Measurements from ENCODE around the gene PYY.

The PYY gene

DNA sequence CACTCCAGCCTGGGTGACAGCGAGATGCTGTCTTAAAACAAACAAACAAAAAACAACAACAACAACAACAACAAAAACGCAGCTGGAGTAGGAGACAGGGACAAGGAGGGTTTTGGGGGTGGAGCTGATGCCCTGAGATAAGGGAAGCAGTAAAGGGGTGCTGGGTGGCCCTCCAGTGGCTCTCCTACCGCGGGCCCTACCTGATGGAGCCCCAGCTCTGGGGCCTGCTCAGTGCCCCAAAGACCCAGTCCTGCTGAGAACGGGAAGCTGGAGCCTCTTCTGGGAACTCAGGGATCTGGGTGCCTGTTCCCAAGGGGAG is 29.4 kb upstream of the PYY start:
- no peaks in the 10 kb centered on the region for H3K27me3 ChIP-seq
- no peaks in the 10 kb centered on the region for H3K4me1 ChIP-seq
- TF ChIP-seq, protein P1, sequence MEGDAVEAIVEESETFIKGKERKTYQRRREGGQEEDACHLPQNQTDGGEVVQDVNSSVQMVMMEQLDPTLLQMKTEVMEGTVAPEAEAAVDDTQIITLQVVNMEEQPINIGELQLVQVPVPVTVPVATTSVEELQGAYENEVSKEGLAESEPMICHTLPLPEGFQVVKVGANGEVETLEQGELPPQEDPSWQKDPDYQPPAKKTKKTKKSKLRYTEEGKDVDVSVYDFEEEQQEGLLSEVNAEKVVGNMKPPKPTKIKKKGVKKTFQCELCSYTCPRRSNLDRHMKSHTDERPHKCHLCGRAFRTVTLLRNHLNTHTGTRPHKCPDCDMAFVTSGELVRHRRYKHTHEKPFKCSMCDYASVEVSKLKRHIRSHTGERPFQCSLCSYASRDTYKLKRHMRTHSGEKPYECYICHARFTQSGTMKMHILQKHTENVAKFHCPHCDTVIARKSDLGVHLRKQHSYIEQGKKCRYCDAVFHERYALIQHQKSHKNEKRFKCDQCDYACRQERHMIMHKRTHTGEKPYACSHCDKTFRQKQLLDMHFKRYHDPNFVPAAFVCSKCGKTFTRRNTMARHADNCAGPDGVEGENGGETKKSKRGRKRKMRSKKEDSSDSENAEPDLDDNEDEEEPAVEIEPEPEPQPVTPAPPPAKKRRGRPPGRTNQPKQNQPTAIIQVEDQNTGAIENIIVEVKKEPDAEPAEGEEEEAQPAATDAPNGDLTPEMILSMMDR (IDR thresholded peaks at IDR 0.05; ENCODE audit: low read depth, low read length) = no peak
- H3K9me3 ChIP-seq = no peaks in the 10 kb centered on the region
- DNase-seq = no peak
- no peaks in the 10 kb centered on the region for H3K36me3 ChIP-seq
- peak overlapping the region; percentile 66 for H3K4me3 ChIP-seq (ENCODE audit: low read depth, low read length)

DNA sequence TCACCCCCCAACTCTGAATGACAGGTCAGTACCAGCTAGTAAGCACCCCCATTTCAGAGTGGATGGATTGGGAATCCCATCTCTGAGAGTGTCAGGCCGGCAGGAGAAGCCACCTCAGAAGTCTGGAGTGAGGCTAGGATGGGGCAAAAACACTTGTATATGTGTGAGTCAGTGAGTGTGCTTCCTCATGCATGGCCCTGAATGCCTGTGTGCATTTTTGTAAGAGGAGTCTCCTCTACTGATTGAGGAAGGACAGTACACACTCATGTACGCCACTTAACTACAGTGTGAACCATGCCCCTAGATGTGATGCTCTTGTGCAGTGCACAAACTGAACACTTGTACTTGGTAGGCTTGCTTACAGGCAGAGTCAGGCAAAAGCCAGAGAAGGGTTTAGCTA is 28.4 kb upstream of the PYY start:
- no peak for DNase-seq
- H3K36me3 ChIP-seq = no peaks in the 10 kb centered on the region

DNA sequence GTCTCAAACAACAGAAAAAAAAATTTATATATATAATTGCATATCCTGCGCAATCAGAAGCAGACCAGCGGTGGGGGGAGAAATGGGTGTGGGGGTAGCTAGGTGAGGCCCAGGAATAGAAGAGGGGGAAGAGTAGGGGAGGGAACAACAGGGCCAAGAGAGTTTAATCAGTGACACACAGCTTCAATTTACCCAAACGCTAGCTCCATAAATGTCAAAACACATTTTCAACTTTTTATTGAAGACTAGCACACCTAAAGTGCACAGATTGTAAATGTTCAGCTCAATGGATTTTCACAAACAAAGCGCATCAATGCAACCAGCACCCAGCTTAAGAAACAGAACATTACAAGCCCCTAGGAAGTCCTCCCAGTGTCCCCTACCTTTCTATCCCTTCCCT is 25.9 kb upstream of the PYY start:
- Histone ChIP-seq H3K9me3 (no peaks in the 10 kb centered on the region), H3K4me3 (ENCODE audit: low read depth, low read length) (no peak overlapping the region), H3K36me3 (no peaks in the 10 kb centered on the region), H3K4me1 (no peaks in the 10 kb centered on the region), H3K27me3 (no peaks in the 10 kb centered on the region)
- TF ChIP-seq, protein P1 (IDR thresholded peaks at IDR 0.05; ENCODE audit: low read depth, low read length) = no peak
- DNase-seq = no peak

More for the DNA sequence above, 28.4 kb upstream of the PYY start:
- Histone ChIP-seq H3K9me3 (no peaks in the 10 kb centered on the region), H3K4me1 (no peaks in the 10 kb centered on the region), H3K4me3 (ENCODE audit: low read depth, low read length) (no peak overlapping the region), H3K27me3 (no peaks in the 10 kb centered on the region)
- TF ChIP-seq, protein P1 (IDR thresholded peaks at IDR 0.05; ENCODE audit: low read depth, low read length) = no peak

DNA sequence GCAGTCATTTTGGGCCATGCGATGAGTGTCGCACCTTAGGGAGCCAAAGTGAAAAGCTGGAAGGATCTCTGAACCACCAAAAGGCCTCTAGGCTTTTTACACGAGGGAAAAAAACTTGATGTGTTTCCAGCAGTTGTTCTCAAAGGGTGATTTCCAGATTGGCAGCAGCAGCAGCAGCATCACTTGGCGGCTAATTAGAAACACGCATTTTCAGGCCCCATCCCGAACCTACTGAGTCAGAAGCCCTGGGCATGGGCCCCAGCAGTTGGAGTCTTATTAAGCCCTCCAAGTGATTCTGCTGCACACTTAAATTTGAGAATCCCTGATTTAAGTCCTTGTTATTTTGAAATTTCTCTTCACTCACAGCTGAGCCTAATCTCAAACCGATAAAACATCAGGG is 25.3 kb upstream of the PYY start:
- no peaks in the 10 kb centered on the region for H3K4me1 ChIP-seq
- TF ChIP-seq, protein P1 (IDR thresholded peaks at IDR 0.05; ENCODE audit: low read depth, low read length) = no peak
- H3K36me3 ChIP-seq = no peaks in the 10 kb centered on the region
- no peak for DNase-seq
- H3K9me3 ChIP-seq = no peaks in the 10 kb centered on the region
- H3K27me3 ChIP-seq = no peaks in the 10 kb centered on the region
- H3K4me3 ChIP-seq (ENCODE audit: low read depth, low read length) = no peak overlapping the region

DNA sequence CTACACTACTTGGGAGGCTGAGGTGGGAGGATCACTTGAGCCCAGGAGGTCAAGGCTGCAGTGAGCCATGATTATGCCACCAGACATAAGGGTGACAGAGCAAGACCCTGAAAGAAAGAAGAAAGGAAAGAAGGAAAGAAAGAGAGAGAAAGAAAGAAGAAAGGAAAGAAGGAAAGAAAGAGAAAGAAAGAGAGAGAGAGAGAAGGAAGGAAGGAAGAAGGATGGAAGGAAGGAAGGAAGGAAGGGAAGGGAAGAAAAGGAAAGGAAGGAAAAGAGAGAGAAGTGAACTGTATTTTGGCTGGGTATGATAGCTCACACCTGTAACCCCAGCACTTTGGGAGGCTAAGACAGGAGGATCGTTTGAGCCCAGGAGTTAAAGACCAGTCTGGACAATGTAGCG is 24.3 kb upstream of the PYY start:
- no peak for DNase-seq
- no peaks in the 10 kb centered on the region for H3K4me1 ChIP-seq
- H3K4me3 ChIP-seq (ENCODE audit: low read depth, low read length) = no peak overlapping the region
- H3K9me3 ChIP-seq = no peaks in the 10 kb centered on the region
- TF ChIP-seq, protein P1 (IDR thresholded peaks at IDR 0.05; ENCODE audit: low read depth, low read length) = no peak
- H3K27me3 ChIP-seq = no peaks in the 10 kb centered on the region
- no peaks in the 10 kb centered on the region for H3K36me3 ChIP-seq

DNA sequence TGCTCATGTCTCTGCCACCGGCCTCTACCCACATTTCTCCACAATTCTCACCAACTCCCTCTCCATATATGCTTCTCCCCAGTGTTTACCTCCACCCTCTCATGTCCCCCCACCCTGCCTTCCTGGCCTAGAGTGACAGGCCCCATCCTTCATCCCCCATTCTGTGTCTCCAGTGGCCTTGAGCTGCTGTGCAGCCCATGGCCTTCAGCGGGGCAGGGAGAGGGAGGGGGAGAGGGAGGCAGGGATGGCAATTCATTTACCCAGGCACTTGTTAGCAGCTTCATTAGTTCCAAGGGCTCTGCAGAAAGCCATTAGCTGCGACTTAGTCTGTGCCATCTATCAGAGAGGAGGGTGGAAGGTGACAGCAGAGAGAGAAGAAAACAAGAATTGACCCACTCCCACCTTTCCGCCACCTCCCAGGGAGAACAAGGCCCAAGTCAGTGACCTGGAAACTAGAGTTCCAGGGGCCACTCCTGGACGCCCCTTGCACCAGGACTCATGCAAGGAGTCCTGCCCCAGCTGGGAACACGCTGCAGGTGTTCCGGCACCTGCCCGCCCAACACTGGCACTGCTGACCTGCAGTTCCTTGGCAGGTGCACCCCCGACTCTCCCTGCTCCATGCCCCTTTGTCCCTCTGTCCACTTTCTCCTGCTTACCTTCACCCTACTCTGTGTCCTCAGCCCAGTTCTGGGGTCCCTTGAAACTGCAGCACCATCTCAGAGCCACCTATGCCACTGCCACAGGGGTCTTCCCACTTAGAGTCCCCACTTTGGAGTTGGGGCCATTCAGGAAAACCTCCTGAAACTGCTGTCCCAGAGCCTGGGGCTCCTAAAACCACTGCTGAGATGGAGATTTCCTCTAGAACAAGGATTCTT is 23.5 kb upstream of the PYY start:
- no peaks in the 10 kb centered on the region for H3K4me1 ChIP-seq
- DNase-seq = no peak
- H3K4me3 ChIP-seq (ENCODE audit: low read depth, low read length) = no peak overlapping the region
- H3K36me3 ChIP-seq = no peaks in the 10 kb centered on the region
- TF ChIP-seq, protein P1 (IDR thresholded peaks at IDR 0.05; ENCODE audit: low read depth, low read length) = no peak
- no peaks in the 10 kb centered on the region for H3K9me3 ChIP-seq
- H3K27me3 ChIP-seq = no peaks in the 10 kb centered on the region

Measured in BE2C (cell line).